A549 (cell line): ENCODE results near the gene CCZ1. TPM values are rescaled to one million over a fixed set of nuclear protein-coding genes. Genes with fewer than 3 reads are reported as not detected.
"Not testable (repeated sequence)": the region's sequence is repeated elsewhere in the genome, so short reads cannot be mapped to it uniquely, and the experiment has no call there.

Source experiments
- ATAC-seq, 2 experiments: fragments of 200-7000 bp in 1 of 2; fragments of >200 bp in 1 of 2; cut with Nextera tagmentation in 1 of 2; cut with Tn5 transposase in 1 of 2; 3 replicates each; pipeline versions ENCODE4 v1.8.0 to v1.9.1; 2018 to 2020; ENCODE audit warnings: mild to moderate bottlenecking in 1 of 2, moderate library complexity in 1 of 2
- CTCF ChIA-PET: fragments of 300-600 bp; sonication (Branson Sonifier 250); formaldehyde crosslinking; extraction: SDS; loops from one replicate; lab custom pipeline; 2021; ENCODE audit warnings: antibody characterized with exemption, inconsistent platforms; lab: Yijun Ruan, JAX
- POLR2A ChIA-PET: fragments of 350-600 bp; formaldehyde crosslinking; extraction: SDS; loops from one replicate; lab custom pipeline; 2021; ENCODE audit warnings: antibody characterized with exemption, inconsistent platforms; lab: Yijun Ruan, JAX
- DNase-seq, 2 experiments: peaks; one replicate each; pipeline versions ENCODE4 v3.0.0 to v3.0.0-alpha.2; 2011 to 2016; ENCODE audit warnings: low read depth in 1 of 2, low spot score in 1 of 2
- FAIRE-seq: peaks from 2 replicates; lab custom pipeline; 2011; peaks lifted over from hg19 to GRCh38; lab: Jason Lieb, UNC
- H3K27ac ChIP-seq, 2 experiments: fragments of >200 bp; sonication (Bioruptor Twin); formaldehyde crosslinking; 3 replicates each; pipeline ENCODE4 v1.5.1; 2016 to 2017
- H3K4me1 ChIP-seq: fragments of >200 bp; sonication (Bioruptor Twin); formaldehyde crosslinking; 3 replicates; pipeline ENCODE4 v1.6.1; 2016
- H3K4me2 ChIP-seq: fragments of >200 bp; sonication (Bioruptor Twin); formaldehyde crosslinking; 3 replicates; pipeline ENCODE4 v1.6.1; 2016
- H3K4me3 ChIP-seq: fragments of >200 bp; sonication (Bioruptor Twin); formaldehyde crosslinking; 3 replicates; pipeline ENCODE4 v1.5.1; 2016
- H3K9me3 ChIP-seq: fragments of >200 bp; sonication (Bioruptor Twin); formaldehyde crosslinking; 3 replicates; pipeline ENCODE4 v1.6.1; 2016
- WGBS: methylation state at CpG from one replicate; pipeline ENCODE4 v1.1.6; 2017; ENCODE audit errors: missing lambda C conversion rate; 5-methylcytosine and 5-hydroxymethylcytosine counted together
- polyA plus RNA-seq, 4 experiments: library from polyadenylated mRNA; depleted of rRNA in 3 of 4; stranded (reverse); fragments of >200 nt; fragmentation: RNase III in 1 of 4; extraction: RNeasy Plus Mini Kit Qiagen cat#74134 plus additional on column Dnase treatment in 1 of 4; gene quantifications; 2 replicates in 3 of 4; 3 replicates in 1 of 4; pipeline ENCODE4 v1.2.3, GENCODE V29; 2011 to 2017

The CCZ1 gene
- polyA plus RNA-seq, 2 of the 4 experiments (the other 2 are of a cell fraction) = 72.2 to 116 TPM

- H3K27ac ChIP-seq, H3K4me2 ChIP-seq, DNase-seq, H3K4me3 ChIP-seq, FAIRE-seq, H3K4me1 ChIP-seq, POLR2A ChIA-PET, H3K9me3 ChIP-seq, ATAC-seq, CTCF ChIA-PET: not testable (repeated sequence)
- no CpG with 5 or more reads among the region's 13 CpGs for WGBS
These were observed 27.8 kb downstream of the CCZ1 start for GRCh38 chr7:5926263-5926870.

DNA sequence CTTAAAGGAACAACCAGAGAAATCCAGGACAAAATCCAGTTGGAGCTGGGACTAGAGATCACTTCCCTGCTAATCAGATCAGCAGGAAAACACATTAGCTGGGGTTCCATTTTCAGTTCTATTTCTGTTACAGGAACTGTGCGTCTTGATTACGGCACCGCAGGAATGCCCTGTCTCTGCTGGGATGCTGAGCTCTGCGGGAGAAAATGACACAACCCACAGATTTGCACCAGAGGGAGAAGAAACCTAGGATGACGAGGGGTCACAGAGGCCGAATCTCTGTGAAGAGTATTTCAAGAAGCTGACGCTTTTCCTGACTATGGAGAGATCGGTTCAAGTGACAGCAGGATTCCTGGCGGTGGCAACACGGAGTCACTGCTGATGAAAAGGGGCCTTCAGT, 31.8 kb downstream of the CCZ1 start:
- ATAC-seq, H3K4me3 ChIP-seq, CTCF ChIA-PET, H3K4me2 ChIP-seq, FAIRE-seq, H3K9me3 ChIP-seq, H3K4me1 ChIP-seq, H3K27ac ChIP-seq, POLR2A ChIA-PET, DNase-seq: not testable (repeated sequence)
- no CpG with 5 or more reads among the region's 10 CpGs for WGBS

DNA sequence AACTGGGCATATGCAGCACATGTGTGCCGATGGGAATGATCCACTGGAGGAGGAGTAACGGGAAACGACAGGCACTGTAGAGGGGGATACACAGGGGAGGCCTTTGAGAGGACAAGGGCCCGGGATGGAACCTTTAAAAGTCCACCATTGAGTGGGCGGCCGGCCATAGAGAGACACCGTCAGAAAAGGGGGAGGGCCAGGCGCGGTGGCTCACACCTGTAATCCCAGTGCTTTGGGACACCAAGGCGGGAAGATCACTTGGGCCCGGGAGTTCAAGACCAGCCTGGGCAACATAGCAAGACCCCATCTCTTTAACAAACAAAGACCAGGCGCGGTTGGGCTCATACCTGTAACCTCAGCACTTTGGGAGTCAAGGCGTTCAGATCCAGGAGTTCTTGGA, 32.7 kb downstream of the CCZ1 start:
- H3K9me3 ChIP-seq, H3K27ac ChIP-seq, ATAC-seq, H3K4me2 ChIP-seq, H3K4me1 ChIP-seq, CTCF ChIA-PET, FAIRE-seq, DNase-seq, H3K4me3 ChIP-seq, POLR2A ChIA-PET: not testable (repeated sequence)
- 93% methylated on average over 14 of the region's 14 CpGs for WGBS

- POLR2A ChIA-PET, CTCF ChIA-PET, H3K9me3 ChIP-seq, FAIRE-seq, H3K4me1 ChIP-seq, H3K27ac ChIP-seq, DNase-seq, H3K4me2 ChIP-seq, H3K4me3 ChIP-seq: not testable (repeated sequence)
- 97% methylated on average over 3 of the region's 13 CpGs for whole genome bisulfite sequencing
- peak; percentile 30 to 45; a peak in 4 of 6 replicates for ATAC-seq
These were observed 33.5 kb downstream of the CCZ1 start for GRCh38 chr7:5931905-5932644.

GRCh38 chr7:5934945-5935450, 36.5 kb downstream of the CCZ1 start:
- WGBS = no CpG with 5 or more reads among the region's 17 CpGs
- POLR2A ChIA-PET, FAIRE-seq, H3K9me3 ChIP-seq, H3K4me3 ChIP-seq, DNase-seq, H3K4me1 ChIP-seq, H3K4me2 ChIP-seq, H3K27ac ChIP-seq, ATAC-seq, CTCF ChIA-PET: not testable (repeated sequence)

DNA sequence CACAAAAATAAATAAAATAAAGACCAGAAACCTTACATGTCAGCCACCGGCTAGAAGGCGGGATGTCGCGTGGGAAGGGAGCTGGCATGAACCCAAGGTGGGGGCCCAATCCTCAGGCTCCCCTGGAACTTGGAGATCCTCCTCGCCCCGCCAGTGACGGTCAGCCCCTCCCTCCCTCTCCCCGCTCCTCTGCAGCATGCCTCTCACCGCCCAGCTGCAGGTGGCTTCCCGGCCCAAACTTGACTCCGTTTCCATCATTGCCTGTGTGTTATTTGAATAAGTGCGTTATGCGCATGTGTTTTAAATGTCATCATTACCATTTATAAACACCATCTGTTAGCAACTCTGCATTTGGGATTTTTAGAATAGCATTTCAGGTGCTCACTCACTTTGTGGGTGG, 64.7 kb downstream of the CCZ1 start:
- ATAC-seq, H3K9me3 ChIP-seq, DNase-seq, FAIRE-seq, H3K4me2 ChIP-seq, POLR2A ChIA-PET, H3K4me1 ChIP-seq, H3K27ac ChIP-seq, CTCF ChIA-PET, H3K4me3 ChIP-seq: not testable (repeated sequence)
- WGBS = 90% methylated on average over 11 of the region's 13 CpGs

- WGBS = 85% methylated on average over 4 of the region's 7 CpGs
- POLR2A ChIA-PET, ATAC-seq, CTCF ChIA-PET, DNase-seq, H3K27ac ChIP-seq, H3K9me3 ChIP-seq, H3K4me3 ChIP-seq, FAIRE-seq, H3K4me1 ChIP-seq, H3K4me2 ChIP-seq: not testable (repeated sequence)
These were observed 65.3 kb downstream of the CCZ1 start for GRCh38 chr7:5963810-5964209.

- CTCF ChIA-PET, POLR2A ChIA-PET, FAIRE-seq, DNase-seq, H3K4me2 ChIP-seq, H3K4me1 ChIP-seq, H3K27ac ChIP-seq, H3K4me3 ChIP-seq, H3K9me3 ChIP-seq: not testable (repeated sequence)
- WGBS = no CpG with 5 or more reads among the region's 43 CpGs
- ATAC-seq = peak; percentile 24 to 41; a peak in 3 of 6 replicates
These were observed 71.9 kb downstream of the CCZ1 start, which contains the start of gene RSPH10B for GRCh38 chr7:5970347-5970911. Gene RSPH10B, minus strand, starts transcription at chr7:5970689. Its CDS starts 3,573 bp downstream, at chr7:5967116.

- no CpG with 5 or more reads among the region's 8 CpGs for WGBS
- H3K4me1 ChIP-seq, ATAC-seq, H3K9me3 ChIP-seq, H3K4me2 ChIP-seq, FAIRE-seq, POLR2A ChIA-PET, DNase-seq, H3K4me3 ChIP-seq, H3K27ac ChIP-seq, CTCF ChIA-PET: not testable (repeated sequence)
These were observed 75.0 kb downstream of the CCZ1 start for GRCh38 chr7:5973580-5973979.
